Neuronal stem cell (in vitro differentiated cells): ENCODE data around the gene NAE1.
"Not testable (repeated sequence)": the region's sequence is repeated elsewhere in the genome, so short reads cannot be mapped to it uniquely, and the experiment has no call there.

Experiments used
- DNase-seq: peaks from one replicate; pipeline ENCODE4 v3.0.0-alpha.2; 2013; ENCODE audit warnings: low spot score
- H2AFZ ChIP-seq: one replicate; pipeline ENCODE4 v1.6.1; 2013; ENCODE audit warnings: mild to moderate bottlenecking, low read length, inconsistent platforms
- H2AK5ac ChIP-seq: 2 replicates; pipeline ENCODE4 v1.6.1; 2013; ENCODE audit warnings: low read depth, mild to moderate bottlenecking, inconsistent platforms, low read length, moderate library complexity, mixed read lengths
- H2BK120ac ChIP-seq: 2 replicates; pipeline ENCODE4 v1.6.1; 2013; ENCODE audit warnings: low read depth, mild to moderate bottlenecking, inconsistent platforms, low read length, moderate library complexity, mixed read lengths
- H2BK12ac ChIP-seq: one replicate; pipeline ENCODE4 v1.6.1; 2013; ENCODE audit warnings: low read length, inconsistent platforms
- H2BK15ac ChIP-seq: 2 replicates; pipeline ENCODE4 v1.6.1; 2013; ENCODE audit warnings: mild to moderate bottlenecking, low read length, inconsistent platforms, mixed read lengths
- H2BK5ac ChIP-seq: one replicate; pipeline ENCODE4 v1.6.1; 2013; ENCODE audit warnings: inconsistent platforms, mild to moderate bottlenecking, low read length, moderate library complexity
- H3K14ac ChIP-seq: one replicate; pipeline ENCODE4 v1.6.1; 2013; ENCODE audit warnings: low read length, inconsistent platforms
- H3K18ac ChIP-seq: 2 replicates; pipeline ENCODE4 v1.6.1; 2013; ENCODE audit warnings: low read length, inconsistent platforms
- H3K23ac ChIP-seq: 2 replicates; pipeline ENCODE4 v1.6.1; 2013; ENCODE audit warnings: low read depth, mild to moderate bottlenecking, mixed read lengths, low read length, inconsistent platforms; ENCODE audit not compliant: poor library complexity
- H3K27ac ChIP-seq: replicated peaks from 3 replicates; pipeline ENCODE4 v1.5.1; 2013; ENCODE audit warnings: low read length, inconsistent platforms
- H3K27me3 ChIP-seq, 3 experiments: 2 replicates each; pipeline ENCODE4 v1.6.1; 2013; ENCODE audit warnings: low read length in 3 of 3, mild to moderate bottlenecking in 2 of 3, inconsistent platforms in 1 of 3, low read depth in 1 of 3, mixed read lengths in 1 of 3, moderate library complexity in 1 of 3; ENCODE audit not compliant: control insufficient read depth in 3 of 3, insufficient read depth in 3 of 3
- H3K36me3 ChIP-seq, 2 donors: replicated peaks in 1 of 2; 2 replicates each; pipeline ENCODE4 v1.6.1; 2013; ENCODE audit warnings: low read length in 2 of 2; ENCODE audit not compliant: control insufficient read depth in 2 of 2, insufficient read depth in 2 of 2
- H3K4ac ChIP-seq: 2 replicates; pipeline ENCODE4 v1.6.1; 2013; ENCODE audit warnings: inconsistent platforms, mild to moderate bottlenecking, low read length, moderate library complexity
- H3K4me1 ChIP-seq, 2 donors: 1 replicate in 1 of 2; 2 replicates in 1 of 2; pipeline ENCODE4 v1.6.1; 2013; ENCODE audit warnings: low read length in 2 of 2, low read depth in 1 of 2; ENCODE audit not compliant: control insufficient read depth in 2 of 2, insufficient read depth in 1 of 2
- H3K4me2 ChIP-seq: one replicate; pipeline ENCODE4 v1.6.1; 2013; ENCODE audit warnings: mild to moderate bottlenecking, low read length, inconsistent platforms; ENCODE audit not compliant: insufficient read depth, poor library complexity, severe bottlenecking
- H3K4me3 ChIP-seq, 2 donors: 2 replicates each; pipeline ENCODE4 v1.5.1; 2013; ENCODE audit warnings: low read length in 2 of 2, mild to moderate bottlenecking in 2 of 2, inconsistent platforms in 1 of 2, moderate library complexity in 1 of 2
- H3K79me1 ChIP-seq: one replicate; pipeline ENCODE4 v1.6.1; 2013; ENCODE audit warnings: low read depth, mild to moderate bottlenecking, inconsistent platforms, low read length, moderate library complexity
- H3K9ac ChIP-seq: one replicate; pipeline ENCODE4 v1.6.1; 2013; ENCODE audit warnings: mild to moderate bottlenecking, low read depth, low read length, inconsistent platforms; ENCODE audit not compliant: poor library complexity
- H3K9me3 ChIP-seq, 2 donors: replicated peaks in 1 of 2; 2 replicates each; pipeline versions ENCODE3 to v1.6.1; 2013; ENCODE audit warnings: low read length in 2 of 2, mild to moderate bottlenecking in 2 of 2, inconsistent platforms in 1 of 2, low read depth in 1 of 2, mixed read lengths in 1 of 2, moderate library complexity in 1 of 2; ENCODE audit not compliant: control insufficient read depth in 2 of 2, insufficient read depth in 1 of 2
- H4K8ac ChIP-seq: one replicate; pipeline ENCODE4 v1.6.1; 2013; ENCODE audit warnings: low read depth, mild to moderate bottlenecking, inconsistent platforms, low read length, moderate library complexity
- H4K91ac ChIP-seq: one replicate; pipeline ENCODE4 v1.6.1; 2013; ENCODE audit warnings: low read length, low read depth, mild to moderate bottlenecking, inconsistent platforms; ENCODE audit not compliant: poor library complexity
- WGBS, 2 donors: extraction: QIAGEN DNeasy Blood & Tissue Kit; methylation state at CpG; one replicate each; pipeline ENCODE4 v1.1.7; 2013; ENCODE audit warnings: missing lambda C conversion rate in 2 of 2, mixed read lengths in 1 of 2; ENCODE audit not compliant: insufficient read length in 2 of 2, insufficient replicate concordance in 1 of 2; ENCODE audit errors: extremely low coverage in 2 of 2; 5-methylcytosine and 5-hydroxymethylcytosine counted together

The NAE1 gene

DNA sequence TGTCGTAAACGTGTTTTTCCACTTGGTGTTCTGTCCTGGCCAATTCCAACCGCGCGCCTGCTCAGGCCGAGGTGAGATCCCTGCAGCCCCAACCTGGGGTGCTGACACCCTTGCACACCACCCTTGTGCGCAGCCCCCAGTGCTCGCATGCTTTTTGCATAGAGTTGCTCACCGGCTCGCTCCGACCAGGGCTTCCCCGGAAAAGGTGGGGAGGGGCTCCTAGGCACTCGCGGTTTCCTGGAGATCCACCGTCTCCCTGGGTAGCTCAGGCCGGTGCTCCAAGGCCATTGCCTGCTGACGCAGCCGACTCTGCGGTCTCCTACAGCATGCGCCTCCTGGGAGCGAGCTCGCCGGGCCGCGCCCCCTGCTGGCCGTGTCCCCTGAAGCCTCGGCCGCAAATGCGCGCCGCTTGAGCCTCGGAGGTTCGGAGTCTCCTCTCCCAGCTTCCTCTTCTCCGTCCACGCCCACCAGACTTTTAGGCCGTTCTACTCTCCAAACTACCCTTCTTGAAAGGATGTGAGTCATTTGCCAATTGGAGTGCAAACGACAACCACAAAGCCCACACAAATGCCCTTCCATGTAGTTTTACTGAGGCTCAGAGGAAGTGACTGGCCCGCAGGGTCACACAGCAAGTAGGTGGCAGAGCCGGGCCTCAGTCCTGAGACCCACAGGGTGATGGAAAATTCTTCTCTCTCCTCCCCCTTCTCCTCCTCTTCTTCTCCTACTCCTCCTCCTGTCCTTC, 42.3 kb upstream of the NAE1 start:
- WGBS, 2 donors: no CpG with 5 or more reads among the region's 39 CpGs
- peak; percentile 64 for DNase-seq
- no peak overlapping the region for H2BK5ac ChIP-seq
- H3K4me2 ChIP-seq: peak overlapping the region; percentile 48
- no peak overlapping the region for H3K27ac ChIP-seq
- peaks cover 0 to 10% (median 6%) of the 10 kb centered on the region in 3 experiments for H3K27me3 ChIP-seq
- H3K36me3 ChIP-seq: no peaks in the 10 kb centered on the region
- H3K4ac ChIP-seq: no peak overlapping the region
- H3K18ac ChIP-seq: peak overlapping the region; percentile 45
- H4K91ac ChIP-seq: no peak overlapping the region
- no peak overlapping the region for H3K14ac ChIP-seq
- H2BK15ac ChIP-seq: no peak overlapping the region
- no peak overlapping the region for H4K8ac ChIP-seq
- H3K9ac ChIP-seq: peak overlapping the region; percentile 68
- H3K4me3 ChIP-seq: peak overlapping the region; percentile 2 to 40
- H2BK12ac ChIP-seq: no peak overlapping the region
- peaks cover 3 to 10% of the 10 kb centered on the region in 2 donors for H3K4me1 ChIP-seq
- H3K23ac ChIP-seq: peak overlapping the region; percentile 22
- H3K79me1 ChIP-seq: no peaks in the 10 kb centered on the region
- H2AK5ac ChIP-seq: no peak overlapping the region
- no peaks in the 10 kb centered on the region for H3K9me3 ChIP-seq
- peak overlapping the region; percentile 90 for H2AFZ ChIP-seq
- H2BK120ac ChIP-seq: no peak overlapping the region

DNA sequence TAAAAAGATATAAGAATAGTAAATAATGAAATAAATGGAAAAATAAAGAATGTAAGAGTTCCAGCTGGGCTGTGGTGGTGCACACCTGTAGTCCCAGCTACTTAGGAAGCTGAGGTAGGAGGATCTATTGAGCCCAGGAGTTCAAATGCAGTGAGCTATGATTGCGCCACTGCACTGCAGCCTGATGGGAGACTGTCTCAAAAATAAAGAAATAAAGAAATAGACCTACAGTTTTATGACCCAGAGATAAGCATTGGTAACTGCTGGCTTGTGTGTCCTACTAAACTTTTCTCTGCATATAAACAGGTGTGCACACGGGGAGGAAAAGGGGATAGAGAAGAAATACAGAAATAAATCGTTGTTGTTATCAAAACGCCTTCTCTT, 41.8 kb upstream of the NAE1 start:
- no CpG with 5 or more reads among the region's 4 CpGs for WGBS, 2 donors
- DNase-seq: no peak
- Histone ChIP-seq H2BK15ac (no peak overlapping the region), H3K36me3 (no peaks in the 10 kb centered on the region), H3K4me3 (peak overlapping the region in 1 of 2 donors; percentile 40), H2AK5ac (no peak overlapping the region), H3K14ac (no peak overlapping the region), H2BK12ac (no peak overlapping the region), H3K9ac (no peak overlapping the region), H4K8ac (no peak overlapping the region), H3K79me1 (no peaks in the 10 kb centered on the region), H3K18ac (no peak overlapping the region), H3K4ac (no peak overlapping the region), H3K9me3 (no peaks in the 10 kb centered on the region), H3K27me3 (peaks cover 0 to 10% (median 6%) of the 10 kb centered on the region in 3 experiments), H3K4me2 (peak overlapping the region; percentile 48), H3K4me1 (peaks cover 3 to 10% of the 10 kb centered on the region in 2 donors), H2AFZ (peak overlapping the region; percentile 90), H2BK5ac (no peak overlapping the region), H2BK120ac (no peak overlapping the region), H3K23ac (no peak overlapping the region), H4K91ac (no peak overlapping the region), H3K27ac (no peak overlapping the region)

DNA sequence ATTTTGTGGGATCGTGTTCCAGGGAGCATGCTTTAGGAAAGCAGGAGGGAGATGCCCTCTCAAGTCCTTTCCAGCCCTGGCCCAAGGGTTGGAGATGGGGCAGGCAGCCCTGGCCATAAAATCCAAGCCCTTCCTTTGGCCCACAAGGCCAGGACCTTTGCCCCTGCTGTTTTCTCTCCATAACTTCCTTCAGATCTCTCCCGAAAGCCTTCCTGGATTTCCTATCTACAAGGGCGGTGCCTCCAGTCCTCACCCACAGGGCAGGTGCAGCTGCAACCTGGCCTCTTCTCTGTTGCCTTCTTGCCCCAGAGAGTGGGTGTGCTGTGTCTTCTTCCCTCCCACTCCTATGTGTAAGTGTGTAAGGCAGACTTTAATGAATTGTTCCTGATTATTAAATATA, 41.1 kb upstream of the NAE1 start:
- no peaks in the 10 kb centered on the region for H3K36me3 ChIP-seq
- no peak overlapping the region for H2AK5ac ChIP-seq
- no peak overlapping the region for H3K18ac ChIP-seq
- no peak for DNase-seq
- H3K23ac ChIP-seq: no peak overlapping the region
- H3K4me3 ChIP-seq: no peak overlapping the region
- H2BK15ac ChIP-seq: no peak overlapping the region
- H3K14ac ChIP-seq: no peak overlapping the region
- H3K79me1 ChIP-seq: no peaks in the 10 kb centered on the region
- H3K4ac ChIP-seq: no peak overlapping the region
- WGBS, 2 donors: no CpG with 5 or more reads among the region's 3 CpGs
- peaks cover 3 to 10% of the 10 kb centered on the region in 2 donors for H3K4me1 ChIP-seq
- H3K9ac ChIP-seq: no peak overlapping the region
- no peak overlapping the region for H4K8ac ChIP-seq
- no peak overlapping the region for H3K4me2 ChIP-seq
- no peak overlapping the region for H2AFZ ChIP-seq
- no peak overlapping the region for H2BK120ac ChIP-seq
- H2BK5ac ChIP-seq: no peak overlapping the region
- H4K91ac ChIP-seq: no peak overlapping the region
- H3K9me3 ChIP-seq: no peaks in the 10 kb centered on the region
- no peak overlapping the region for H2BK12ac ChIP-seq
- H3K27ac ChIP-seq: no peak overlapping the region
- peaks cover 0 to 10% (median 6%) of the 10 kb centered on the region in 3 experiments for H3K27me3 ChIP-seq

GRCh38 chr16:66871363-66871762, 40.6 kb upstream of the NAE1 start:
- H2AFZ ChIP-seq, H2BK120ac ChIP-seq, H2BK12ac ChIP-seq, H2BK5ac ChIP-seq, H3K4me2 ChIP-seq, H3K23ac ChIP-seq, H3K27me3 ChIP-seq, H4K91ac ChIP-seq, H3K9me3 ChIP-seq, H2AK5ac ChIP-seq, H3K18ac ChIP-seq, H3K4me3 ChIP-seq, H3K14ac ChIP-seq, H2BK15ac ChIP-seq, H3K79me1 ChIP-seq, H3K4ac ChIP-seq, H3K36me3 ChIP-seq, H3K4me1 ChIP-seq, DNase-seq, H3K9ac ChIP-seq, H4K8ac ChIP-seq, H3K27ac ChIP-seq: not testable (repeated sequence)
- WGBS, 2 donors: no CpG with 5 or more reads among the region's 2 CpGs
